ENCODE measurements around the gene C2orf78.

The C2orf78 gene

DNA sequence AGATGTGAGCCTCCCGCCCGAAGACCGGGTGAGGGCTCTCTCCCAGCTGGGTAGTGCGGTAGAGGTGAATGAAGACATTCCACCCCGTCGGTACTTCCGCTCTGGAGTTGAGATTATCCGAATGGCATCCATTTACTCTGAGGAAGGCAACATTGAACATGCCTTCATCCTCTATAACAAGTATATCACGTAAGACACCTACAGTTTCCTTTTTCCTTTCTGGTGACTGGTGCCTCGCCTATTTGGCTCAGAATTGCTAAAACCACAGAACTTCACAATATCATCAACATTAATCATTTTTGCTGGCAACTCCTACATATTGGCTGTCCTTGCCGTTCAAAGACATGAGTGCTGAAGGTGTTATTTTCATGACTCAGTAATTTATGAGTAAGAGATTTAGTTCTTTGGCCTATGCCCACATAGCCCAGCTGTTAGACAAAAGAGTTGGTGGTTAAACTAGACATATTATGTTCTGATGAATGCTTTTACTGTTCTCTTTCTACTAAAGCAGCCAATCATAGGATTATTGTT, 47.0 kb downstream of the C2orf78 start:
- DNase-seq (ENCODE audit: low read depth), result peak; percentile 78
- H3K4me3 ChIP-seq (ENCODE audit: low read depth, low read length), result no peak overlapping the region

DNA sequence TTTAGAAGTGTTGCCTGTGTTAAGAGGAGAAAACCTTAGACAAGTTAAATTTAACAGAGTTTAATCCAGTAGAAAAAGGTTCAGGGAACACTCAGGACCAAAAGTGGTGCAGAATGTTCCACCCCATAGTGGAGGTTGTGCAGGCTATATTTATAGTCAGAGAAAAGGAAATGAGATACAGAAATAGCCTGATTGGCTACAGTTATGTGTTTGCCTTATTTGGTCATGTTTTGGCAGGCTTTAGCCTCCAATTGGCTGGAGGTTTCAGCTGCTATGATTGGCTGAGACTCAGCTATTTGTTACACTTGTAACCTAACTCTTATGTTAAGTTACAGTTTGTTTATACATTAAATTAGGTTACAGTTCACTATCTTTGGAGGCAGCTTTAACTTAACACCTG, 48.9 kb downstream of the C2orf78 start:
- no peak for DNase-seq (ENCODE audit: low read depth)
- no peak overlapping the region for H3K4me3 ChIP-seq (ENCODE audit: low read depth, low read length)

DNA sequence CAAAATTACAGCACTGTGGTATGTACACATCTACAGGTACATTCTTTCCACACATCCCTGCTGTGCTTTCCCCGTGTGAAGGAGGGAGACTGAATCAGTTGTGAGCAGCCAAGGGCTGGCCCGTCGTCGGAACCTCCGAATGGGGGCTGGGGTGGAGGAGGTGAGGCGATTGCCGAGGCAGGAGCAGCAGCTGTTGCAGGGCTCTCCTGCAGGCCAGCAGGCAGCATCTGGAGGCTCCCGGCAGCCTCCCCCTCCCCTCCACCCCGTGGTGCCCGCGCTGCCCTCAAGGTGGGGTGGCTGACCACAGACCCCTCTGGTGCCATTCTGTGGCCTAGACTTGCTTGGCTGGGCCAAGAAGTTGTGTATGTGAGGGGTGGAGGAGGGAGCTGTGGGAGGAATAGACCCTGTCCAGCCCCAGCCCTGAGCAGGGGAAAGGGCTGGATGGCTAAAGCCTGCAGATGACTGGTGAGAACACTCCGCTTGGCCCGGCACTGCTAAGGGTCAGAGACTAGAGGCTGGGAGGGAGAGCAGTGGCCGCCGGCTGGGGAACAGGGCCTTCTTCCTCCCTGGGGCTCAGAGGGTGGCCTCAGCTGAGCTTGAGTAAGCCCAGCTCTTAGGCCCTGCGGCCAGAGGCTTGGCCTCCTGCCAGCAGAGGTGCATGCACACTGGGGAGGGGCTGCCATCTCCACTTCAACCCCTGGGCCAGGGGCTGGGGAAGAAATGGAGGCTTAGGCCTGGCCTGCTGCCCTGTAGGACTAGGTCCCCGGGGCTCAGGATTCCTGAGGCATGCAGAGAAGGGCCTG, 52.4 kb downstream of the C2orf78 start:
- DNase-seq (ENCODE audit: low read depth), result no peak

DNA sequence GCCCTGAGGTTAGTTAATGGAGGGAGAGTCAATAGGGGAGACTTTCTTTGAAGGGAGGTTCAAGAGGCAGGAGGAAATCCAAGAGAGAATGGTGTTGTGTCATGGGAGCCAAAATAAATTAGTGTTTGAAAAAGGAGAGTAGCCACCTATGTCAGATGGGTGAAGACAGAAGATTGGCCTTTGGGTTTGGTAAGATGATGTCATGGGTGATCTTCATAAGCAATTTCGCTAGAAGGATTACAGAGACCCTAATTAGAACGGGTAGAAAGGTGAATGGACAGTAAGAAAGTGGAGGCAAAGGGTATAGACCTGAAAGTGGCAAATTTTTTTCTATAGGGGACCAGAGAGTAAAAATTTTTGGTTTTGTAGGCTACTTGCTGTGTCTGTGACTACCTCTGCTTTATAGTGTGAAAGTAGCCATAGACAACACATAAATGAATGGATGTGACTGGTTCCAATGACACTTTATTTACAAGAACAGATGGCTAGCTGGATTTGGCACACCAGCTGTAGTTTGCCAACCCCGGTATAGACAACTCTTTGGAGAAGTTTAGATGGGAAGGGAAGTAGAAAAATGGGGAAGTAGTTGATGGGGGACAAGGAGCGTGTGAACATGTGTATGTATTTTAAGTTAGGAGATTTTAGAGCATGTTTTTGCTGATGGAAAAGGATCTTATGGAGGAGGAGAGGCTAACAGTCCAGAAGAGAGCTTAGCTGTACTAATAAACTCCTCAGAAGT, 54.0 kb downstream of the C2orf78 start:
- DNase-seq (ENCODE audit: low read depth), result no peak
- H3K4me3 ChIP-seq (ENCODE audit: low read depth, low read length), result no peak overlapping the region

More for the DNA sequence above, 52.4 kb downstream of the C2orf78 start:
- no peak overlapping the region for H3K4me3 ChIP-seq (ENCODE audit: low read depth, low read length)

DNA sequence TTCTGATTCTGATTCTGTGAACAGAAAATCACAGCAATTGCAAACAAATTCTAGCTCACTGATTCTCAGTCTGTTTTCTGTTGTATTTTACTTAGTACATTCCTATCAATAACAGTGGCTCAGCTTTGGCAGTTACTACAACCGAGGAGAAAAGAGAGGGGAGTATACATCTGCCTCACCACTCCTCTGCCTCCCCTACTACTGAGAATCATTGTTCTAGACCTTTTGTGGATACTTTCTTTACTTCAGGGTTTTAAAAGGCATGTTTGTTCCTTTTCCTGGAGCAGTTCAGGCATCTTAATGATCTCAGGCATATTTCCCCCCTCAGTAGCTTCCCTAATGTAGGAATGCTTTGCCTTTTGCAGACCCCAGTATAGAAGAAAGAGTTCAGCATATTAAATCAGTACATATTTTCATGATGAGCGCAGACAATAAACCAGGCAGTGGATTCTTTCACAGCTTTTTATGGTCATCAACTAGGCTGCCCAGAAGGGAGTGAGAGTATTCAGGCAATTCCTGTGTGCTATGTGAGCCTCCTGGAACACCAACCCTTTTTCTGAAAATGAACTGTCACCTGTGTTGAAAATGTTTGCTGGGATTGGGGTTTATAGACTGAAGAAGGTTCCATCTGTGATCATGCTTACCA, 55.0 kb downstream of the C2orf78 start:
- no peak for DNase-seq (ENCODE audit: low read depth)
- no peak overlapping the region for H3K4me3 ChIP-seq (ENCODE audit: low read depth, low read length)

DNA sequence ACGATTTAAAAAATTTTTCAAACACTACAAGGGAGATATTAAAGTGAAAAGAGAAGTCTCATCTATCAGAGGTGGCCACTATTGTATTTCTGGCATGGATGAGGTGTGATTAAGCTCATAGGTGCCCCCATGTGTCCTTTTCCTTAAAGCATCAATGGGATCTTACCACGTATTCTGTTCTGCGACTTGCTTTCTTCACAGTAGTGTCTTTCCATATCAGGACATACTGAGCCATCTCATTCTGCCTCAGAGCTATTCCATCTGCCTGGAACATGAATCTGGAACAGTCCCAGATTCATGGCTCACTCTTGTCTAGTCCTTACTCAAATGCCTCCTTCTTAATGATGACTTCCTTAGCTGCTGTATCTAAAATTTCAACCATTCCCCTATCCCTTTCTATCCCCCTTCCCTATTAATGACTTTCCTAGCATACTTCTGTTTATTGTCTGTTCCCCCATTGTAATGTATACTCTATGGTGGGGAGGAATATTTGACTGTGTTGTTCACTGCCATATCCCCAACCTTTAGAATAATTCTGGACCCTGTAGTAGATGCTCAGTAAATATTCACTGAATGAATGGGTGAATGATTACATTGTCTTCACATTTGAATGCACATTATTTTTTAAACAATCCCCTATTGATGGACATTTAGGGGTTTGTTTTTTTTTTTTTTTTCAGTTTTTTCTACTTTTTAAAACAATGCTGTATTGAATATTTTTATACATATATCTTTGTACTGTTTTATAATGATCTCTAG, 55.8 kb downstream of the C2orf78 start:
- no peak for DNase-seq (ENCODE audit: low read depth)
- no peak overlapping the region for H3K4me3 ChIP-seq (ENCODE audit: low read depth, low read length)

DNA sequence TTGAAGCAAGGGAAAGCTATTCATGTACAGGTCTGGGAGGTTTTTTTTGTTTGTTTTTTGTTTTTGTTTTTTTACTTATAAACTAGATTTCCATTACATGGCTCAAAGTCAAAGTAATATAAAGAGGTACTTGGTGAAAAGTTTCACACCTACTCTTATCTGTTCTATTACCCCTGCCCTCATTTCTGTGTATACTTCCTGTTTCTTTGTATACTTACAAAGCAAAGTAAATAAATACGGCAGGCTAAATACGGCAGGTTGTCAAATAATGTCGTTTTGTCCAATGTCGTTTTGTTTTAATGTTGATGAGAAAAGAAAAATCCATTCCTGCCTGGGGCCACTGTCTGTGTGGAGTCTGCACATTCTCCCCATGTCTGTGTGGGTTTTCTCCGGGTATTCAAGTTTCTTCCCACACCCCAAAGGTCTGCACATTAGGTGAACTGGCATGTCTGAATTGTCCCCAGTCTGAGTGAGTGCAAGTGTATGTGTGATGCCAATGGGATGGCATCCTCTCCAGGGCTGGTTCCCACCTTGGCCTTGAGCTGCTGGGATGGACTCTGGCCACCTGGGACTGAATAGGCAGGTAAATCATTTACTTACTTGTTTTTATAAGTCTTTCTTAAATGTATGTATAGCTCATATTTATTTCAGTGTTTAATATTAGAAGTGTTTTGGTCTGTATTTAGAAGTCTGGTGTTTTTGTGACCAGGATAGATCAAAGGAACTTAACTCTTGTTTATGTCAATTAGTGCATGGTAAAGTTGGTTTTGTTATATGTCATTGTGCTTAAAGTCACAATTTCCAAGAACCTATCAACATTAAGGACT, 58.1 kb downstream of the C2orf78 start:
- no peak for DNase-seq (ENCODE audit: low read depth)

DNA sequence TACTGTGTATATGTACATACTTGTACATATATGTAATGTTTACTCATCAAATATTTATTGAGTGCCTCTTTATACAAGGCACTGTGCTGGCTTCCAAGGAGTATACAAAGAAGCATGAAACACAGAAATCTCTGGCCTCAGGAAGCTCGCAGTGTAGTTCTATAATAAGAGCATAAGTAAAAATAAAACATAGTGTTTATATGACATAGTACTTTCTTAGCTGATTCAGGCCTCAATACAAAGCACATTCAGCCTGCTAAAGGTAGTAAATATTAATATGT, 58.7 kb downstream of the C2orf78 start:
- no peak overlapping the region for H3K4me3 ChIP-seq (ENCODE audit: low read depth, low read length)
- DNase-seq (ENCODE audit: low read depth), result no peak

More for the DNA sequence above, 58.1 kb downstream of the C2orf78 start:
- no peak overlapping the region for H3K4me3 ChIP-seq (ENCODE audit: low read depth, low read length)

DNA sequence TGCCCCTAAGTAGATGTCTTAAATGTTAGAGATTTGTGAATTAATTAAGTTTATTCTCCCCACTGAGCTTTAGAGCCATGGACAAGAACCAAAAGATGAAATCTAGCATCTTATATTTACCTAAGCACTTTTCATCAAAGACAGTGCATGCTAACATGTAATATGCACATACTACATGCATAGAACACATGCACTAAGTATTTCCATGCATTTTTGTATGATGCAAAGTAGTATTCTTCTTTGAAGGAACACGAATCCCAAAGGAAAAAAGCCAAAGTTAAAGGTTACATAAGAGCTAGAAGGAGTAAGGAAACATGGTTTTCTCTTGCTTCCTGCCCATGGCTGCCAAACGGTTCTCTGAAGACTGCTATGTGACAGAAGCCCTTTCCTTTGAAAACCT, 60.1 kb downstream of the C2orf78 start:
- H3K4me3 ChIP-seq (ENCODE audit: low read depth, low read length), result no peak overlapping the region
- DNase-seq (ENCODE audit: low read depth), result no peak

DNA sequence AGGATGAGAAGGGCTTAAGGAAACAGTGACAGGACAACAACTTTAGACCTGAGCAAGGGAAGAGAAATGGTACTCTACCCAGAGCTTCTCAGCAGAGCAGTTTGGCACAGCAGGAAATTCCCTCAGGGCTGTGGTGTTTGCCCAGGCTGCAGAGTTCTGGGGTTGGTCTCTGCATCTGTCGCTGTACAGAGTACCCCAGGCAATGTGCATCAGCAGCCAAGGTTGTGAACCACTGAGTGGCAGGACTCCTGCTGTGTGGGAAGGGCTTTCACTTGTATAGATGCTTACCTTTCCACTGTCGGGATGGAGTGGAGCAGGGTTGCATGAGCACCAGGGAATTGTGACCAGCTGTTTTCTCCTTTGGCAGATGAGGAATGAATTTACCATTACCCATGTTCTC, 66.0 kb downstream of the C2orf78 start:
- DNase-seq (ENCODE audit: low read depth), result no peak
- no peak overlapping the region for H3K4me3 ChIP-seq (ENCODE audit: low read depth, low read length)

DNA sequence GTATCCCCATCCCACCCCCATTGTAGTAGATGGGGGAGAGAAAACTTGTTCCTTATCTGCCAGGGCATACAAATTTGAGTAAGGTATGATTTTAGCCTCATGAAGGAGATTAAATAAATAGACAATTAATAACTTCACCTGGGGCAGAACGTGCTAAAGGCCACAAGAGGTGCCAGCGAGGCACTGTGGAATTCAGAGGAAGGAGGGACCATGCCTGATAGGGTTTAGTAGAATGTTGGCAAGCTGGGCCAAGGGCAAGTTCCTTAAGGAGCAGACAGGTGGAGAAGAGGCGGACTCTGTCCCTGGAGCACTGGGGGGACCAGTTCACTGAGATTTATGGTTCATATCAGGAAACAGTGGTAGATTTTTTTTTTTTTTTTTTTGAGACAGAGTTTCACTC, 67.3 kb downstream of the C2orf78 start:
- H3K4me3 ChIP-seq (ENCODE audit: low read depth, low read length), result no peak overlapping the region
- no peak for DNase-seq (ENCODE audit: low read depth)

DNA sequence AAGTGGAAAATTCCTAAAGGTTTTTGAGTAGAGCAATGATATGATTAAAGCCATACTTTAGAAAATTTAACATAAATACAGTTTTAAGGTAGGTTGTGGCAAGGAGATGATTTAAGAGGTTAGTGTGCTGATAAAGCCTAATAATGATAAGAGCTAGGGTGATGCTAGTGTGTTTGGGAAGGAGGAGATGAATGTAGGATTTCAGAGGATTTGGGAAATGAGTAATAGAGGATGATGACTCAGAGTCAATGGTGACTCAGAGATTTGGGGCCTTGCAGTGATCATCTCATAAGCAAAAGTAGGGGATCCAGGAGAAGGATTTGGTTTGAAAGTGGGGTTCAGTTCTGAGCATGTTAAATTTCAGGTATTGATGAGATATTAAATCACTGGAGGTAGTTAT, 68.0 kb downstream of the C2orf78 start:
- no peak overlapping the region for H3K4me3 ChIP-seq (ENCODE audit: low read depth, low read length)
- DNase-seq (ENCODE audit: low read depth), result peak; percentile 38

DNA sequence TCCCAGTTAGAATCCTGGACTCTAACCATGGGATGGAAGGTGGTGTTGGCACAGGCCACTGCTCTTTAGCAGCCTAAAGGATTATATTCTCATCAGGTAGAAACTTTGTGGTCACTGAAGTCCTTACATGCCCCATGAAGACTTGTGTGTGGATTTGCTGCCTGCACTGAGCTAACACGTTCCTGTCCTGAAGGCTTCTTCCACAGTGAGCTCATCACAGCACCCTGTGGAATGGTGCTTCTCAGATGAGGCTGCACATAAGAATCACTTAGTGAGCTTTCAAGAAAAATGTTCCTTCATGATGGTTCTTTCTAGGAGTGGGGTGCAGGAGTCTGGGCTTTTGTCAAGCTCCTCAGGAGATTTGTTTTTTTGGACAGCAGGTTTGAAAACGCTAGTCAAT, 71.5 kb downstream of the C2orf78 start:
- DNase-seq (ENCODE audit: low read depth), result no peak

DNA sequence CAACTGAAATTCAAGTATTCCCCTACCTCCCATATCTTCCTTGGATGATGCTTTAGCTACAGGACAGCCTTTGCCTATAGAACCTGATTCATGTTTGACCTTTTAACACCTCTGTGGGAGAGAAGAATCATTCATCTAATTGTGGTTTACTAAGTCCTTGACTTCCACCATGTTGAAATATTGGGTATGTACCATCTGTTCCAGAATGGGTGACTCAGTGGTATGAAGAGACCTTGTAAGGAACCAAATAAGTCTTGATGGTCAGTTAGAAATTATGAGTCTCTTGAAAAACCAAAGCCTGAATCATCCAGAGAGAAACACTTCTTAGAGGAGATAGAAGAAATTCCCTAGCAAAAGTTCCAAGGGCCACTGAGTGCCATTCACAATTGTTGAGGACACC, 72.2 kb downstream of the C2orf78 start:
- DNase-seq (ENCODE audit: low read depth), result peak; percentile 96
- no peak overlapping the region for H3K4me3 ChIP-seq (ENCODE audit: low read depth, low read length)

More for the DNA sequence above, 71.5 kb downstream of the C2orf78 start:
- H3K4me3 ChIP-seq (ENCODE audit: low read depth, low read length), result no peak overlapping the region

DNA sequence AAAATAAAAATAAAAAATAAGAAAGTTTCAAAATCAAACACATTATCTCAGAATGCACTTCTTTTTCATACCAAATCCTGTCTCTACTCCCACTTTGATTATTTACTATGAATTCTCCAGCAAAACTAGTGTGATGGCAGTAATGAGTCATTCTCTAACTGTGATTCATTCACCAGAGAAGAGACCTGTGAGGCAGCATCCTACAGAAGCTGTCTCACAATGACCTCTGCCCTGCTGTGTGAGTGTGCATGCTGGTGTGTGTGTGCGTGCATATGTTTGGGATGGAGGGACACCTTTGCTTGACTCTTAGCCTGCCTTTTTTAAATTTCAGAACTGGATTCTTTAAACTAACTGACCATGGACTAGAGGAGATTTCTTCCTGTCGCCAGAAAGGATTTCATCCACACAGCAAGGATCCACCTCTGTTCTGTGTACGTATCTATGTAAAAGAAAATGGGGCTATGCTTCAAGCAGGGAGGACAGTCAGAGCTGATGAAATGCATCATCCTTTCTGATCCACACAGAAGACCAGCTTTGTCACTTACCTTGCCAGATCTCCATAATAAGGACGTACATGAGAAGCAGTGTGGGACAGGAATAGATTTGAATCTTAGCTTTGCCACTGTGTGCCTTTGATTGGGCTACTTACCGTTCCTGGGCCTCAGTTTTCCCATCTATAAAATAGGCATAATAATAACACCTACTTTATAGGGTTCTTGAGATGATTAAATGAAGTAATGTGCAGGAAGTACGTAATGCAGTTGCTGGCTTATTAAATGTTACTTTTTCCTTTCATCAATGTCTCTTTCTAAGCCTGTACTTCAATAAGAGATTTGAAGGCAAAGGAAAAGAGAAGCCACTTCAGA, 76.0 kb downstream of the C2orf78 start:
- DNase-seq (ENCODE audit: low read depth), result peak; percentile 83
- no peak overlapping the region for H3K4me3 ChIP-seq (ENCODE audit: low read depth, low read length)

DNA sequence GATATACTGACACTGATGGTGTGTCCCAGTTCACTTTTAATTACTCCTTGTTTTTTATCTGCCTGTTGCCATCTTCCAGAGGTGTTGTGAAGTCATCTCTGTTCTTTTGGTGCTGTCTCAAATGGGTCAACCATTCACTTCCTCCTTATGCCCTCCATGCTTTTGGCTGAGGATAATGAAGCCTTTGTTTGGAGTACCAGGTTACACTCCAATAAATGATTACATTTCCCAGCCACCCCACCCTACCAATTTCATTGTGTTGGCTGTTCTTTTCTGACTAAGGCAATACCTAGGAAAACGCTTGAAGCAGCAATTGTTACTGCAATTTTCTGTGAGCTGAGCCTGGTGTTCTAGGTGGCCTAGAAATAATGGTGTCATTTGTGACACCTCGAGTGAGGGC, 79.0 kb downstream of the C2orf78 start:
- no peak for DNase-seq (ENCODE audit: low read depth)
- no peak overlapping the region for H3K4me3 ChIP-seq (ENCODE audit: low read depth, low read length)

All from skeletal muscle cell (primary cell).